Fibroblast of the aortic adventitia (primary cell): ENCODE measurements around the gene SH3RF3. TPM values are rescaled to one million over a fixed set of nuclear protein-coding genes. Genes with fewer than 3 reads are reported as not detected.

ENCODE experiments used
- DNase-seq: peaks from one replicate; pipeline ENCODE4 v3.0.0-alpha.2; 2010; ENCODE audit warnings: low read depth
- H3K4me3 ChIP-seq: 2 replicates; pipeline ENCODE4 v1.5.1; 2011; ENCODE audit warnings: low read depth, mild to moderate bottlenecking, control low read depth, low read length, moderate library complexity
- CTCF ChIP-seq: IDR thresholded peaks from 2 replicates; pipeline ENCODE4 v1.5.1; 2011; ENCODE audit warnings: mild to moderate bottlenecking, low read length, control low read depth, inconsistent platforms; ENCODE audit not compliant: insufficient read depth
- total RNA-seq: library from RNA; depleted of rRNA; stranded (reverse); fragments of >200 nt; gene quantifications from 2 replicates; pipeline ENCODE4 v1.2.3, GENCODE V29; 2012; ENCODE audit warnings: low replicate concordance

Gene SH3RF3
- total RNA-seq, 1 donor: 8.4 TPM

GRCh38 chr2:109422071-109422757, 293.2 kb downstream of the SH3RF3 start:
- no peak for DNase-seq
- TF ChIP-seq CTCF: no peak
- H3K4me3 ChIP-seq: no peak overlapping the region

GRCh38 chr2:109422758-109423500, 293.9 kb downstream of the SH3RF3 start:
- H3K4me3 ChIP-seq: no peak overlapping the region
- no peak for TF ChIP-seq CTCF
- DNase-seq: no peak

GRCh38 chr2:109423556-109424359, 294.8 kb downstream of the SH3RF3 start:
- TF ChIP-seq CTCF: no peak

GRCh38 chr2:109425411-109425810, 296.4 kb downstream of the SH3RF3 start:
- DNase-seq: no peak
- no peak for TF ChIP-seq CTCF

More at GRCh38 chr2:109423556-109424359, 294.8 kb downstream of the SH3RF3 start:
- no peak for DNase-seq
- no peak overlapping the region for H3K4me3 ChIP-seq

GRCh38 chr2:109427661-109428091, 298.7 kb downstream of the SH3RF3 start:
- no peak for DNase-seq
- TF ChIP-seq CTCF: no peak

More at GRCh38 chr2:109425411-109425810, 296.4 kb downstream of the SH3RF3 start:
- no peak overlapping the region for H3K4me3 ChIP-seq

GRCh38 chr2:109428281-109428680, 299.3 kb downstream of the SH3RF3 start:
- no peak for DNase-seq
- TF ChIP-seq CTCF: no peak
- no peak overlapping the region for H3K4me3 ChIP-seq

More at GRCh38 chr2:109427661-109428091, 298.7 kb downstream of the SH3RF3 start:
- no peak overlapping the region for H3K4me3 ChIP-seq
